Glutamatergic neuron (in vitro differentiated cells): ENCODE data around the gene MAN1A1. TPM values are rescaled to one million over a fixed set of nuclear protein-coding genes. Genes with fewer than 3 reads are reported as not detected.

ENCODE experiments used
- DNase-seq: peaks from one replicate; pipeline ENCODE4 v3.0.0; 2022
- H3K27ac Mint-ChIP-seq: one replicate; pipeline ENCODE4 v1.8.0; 2020; ENCODE audit warnings: mild to moderate bottlenecking, mixed read lengths, inconsistent platforms; ENCODE audit not compliant: unreplicated experiment
- H3K27me3 Mint-ChIP-seq: one replicate; pipeline ENCODE4 v1.8.0; 2020; ENCODE audit warnings: mild to moderate bottlenecking, moderate library complexity, mixed read lengths, inconsistent platforms; ENCODE audit not compliant: unreplicated experiment
- H3K36me3 Mint-ChIP-seq: one replicate; pipeline ENCODE4 v1.8.0; 2020; ENCODE audit warnings: mild to moderate bottlenecking, mixed read lengths, inconsistent platforms; ENCODE audit not compliant: unreplicated experiment
- H3K4me1 Mint-ChIP-seq: one replicate; pipeline ENCODE4 v1.8.0; 2020; ENCODE audit warnings: mild to moderate bottlenecking, low read depth, mixed read lengths, inconsistent platforms; ENCODE audit not compliant: unreplicated experiment
- H3K4me3 Mint-ChIP-seq: one replicate; pipeline ENCODE4 v1.8.0; 2020; ENCODE audit warnings: mild to moderate bottlenecking, mixed read lengths, inconsistent platforms; ENCODE audit not compliant: unreplicated experiment
- H3K9me3 Mint-ChIP-seq: one replicate; pipeline ENCODE4 v1.8.0; 2020; ENCODE audit warnings: mild to moderate bottlenecking, moderate library complexity, mixed read lengths, inconsistent platforms; ENCODE audit not compliant: unreplicated experiment
- total RNA-seq: library from RNA; stranded (reverse); fragmentation: NEBNext Ultra II Directional; extraction: Animal tissue kit (Norgen Biotek cat#: 25700); gene quantifications from one replicate; pipeline ENCODE4 v1.2.1, GENCODE V29; 2021; ENCODE audit not compliant: unreplicated experiment
- TF ChIP-seq, protein P1 (sequence below): fragments of 200-600 bp; sonication (generic); IDR thresholded peaks from one replicate; pipeline ENCODE4 v1.5.0; 2021; ENCODE audit not compliant: partially characterized antibody, unreplicated experiment

Gene MAN1A1
- total RNA-seq, 1 donor from 2014 or later: 10.5 TPM

DNA sequence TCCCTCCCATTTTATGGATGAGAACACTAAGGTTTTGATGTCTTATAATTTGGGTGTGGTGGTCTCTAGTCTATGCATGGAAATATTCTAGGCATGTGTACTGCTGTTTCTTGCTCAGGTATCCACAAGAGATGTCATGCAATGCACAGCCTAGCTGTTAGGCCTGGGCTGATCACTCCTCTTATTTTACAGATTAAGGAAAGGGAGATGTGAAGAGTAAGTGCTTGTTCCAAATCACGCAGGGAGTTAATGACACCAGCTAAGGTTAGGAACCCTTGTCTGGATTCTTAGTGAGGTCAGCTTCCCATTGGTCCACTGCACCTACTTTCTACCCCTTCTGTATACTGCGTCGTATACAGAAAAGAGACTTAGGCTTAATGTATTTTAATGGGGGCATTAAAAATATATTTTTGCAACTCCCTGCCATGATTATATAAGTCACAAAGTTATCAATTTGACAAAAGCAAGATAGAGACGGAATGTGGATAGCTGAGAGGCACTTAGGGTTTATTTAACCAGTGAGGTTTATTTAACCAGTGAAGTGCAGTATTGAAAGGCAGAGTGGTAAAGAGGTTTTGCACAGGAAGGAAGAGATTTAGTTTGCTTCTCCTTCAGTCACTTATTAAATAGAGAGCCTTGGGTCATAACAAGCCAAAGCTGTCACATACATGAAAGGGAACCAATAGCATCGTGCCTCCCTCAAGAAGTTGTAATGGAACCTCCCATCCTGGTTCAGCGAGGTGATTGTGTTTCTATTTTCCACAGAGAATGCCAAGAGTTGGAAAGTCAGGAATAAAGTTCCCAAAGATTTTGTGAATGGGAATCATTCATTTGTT, 176.1 kb downstream of the MAN1A1 start:
- DNase-seq: no peak
- H3K27me3 Mint-ChIP-seq: peaks cover 2% of the 10 kb centered on the region
- no peak overlapping the region for H3K27ac Mint-ChIP-seq
- no peaks in the 10 kb centered on the region for H3K36me3 Mint-ChIP-seq
- TF ChIP-seq, protein P1, sequence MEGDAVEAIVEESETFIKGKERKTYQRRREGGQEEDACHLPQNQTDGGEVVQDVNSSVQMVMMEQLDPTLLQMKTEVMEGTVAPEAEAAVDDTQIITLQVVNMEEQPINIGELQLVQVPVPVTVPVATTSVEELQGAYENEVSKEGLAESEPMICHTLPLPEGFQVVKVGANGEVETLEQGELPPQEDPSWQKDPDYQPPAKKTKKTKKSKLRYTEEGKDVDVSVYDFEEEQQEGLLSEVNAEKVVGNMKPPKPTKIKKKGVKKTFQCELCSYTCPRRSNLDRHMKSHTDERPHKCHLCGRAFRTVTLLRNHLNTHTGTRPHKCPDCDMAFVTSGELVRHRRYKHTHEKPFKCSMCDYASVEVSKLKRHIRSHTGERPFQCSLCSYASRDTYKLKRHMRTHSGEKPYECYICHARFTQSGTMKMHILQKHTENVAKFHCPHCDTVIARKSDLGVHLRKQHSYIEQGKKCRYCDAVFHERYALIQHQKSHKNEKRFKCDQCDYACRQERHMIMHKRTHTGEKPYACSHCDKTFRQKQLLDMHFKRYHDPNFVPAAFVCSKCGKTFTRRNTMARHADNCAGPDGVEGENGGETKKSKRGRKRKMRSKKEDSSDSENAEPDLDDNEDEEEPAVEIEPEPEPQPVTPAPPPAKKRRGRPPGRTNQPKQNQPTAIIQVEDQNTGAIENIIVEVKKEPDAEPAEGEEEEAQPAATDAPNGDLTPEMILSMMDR: no peak
- no peak overlapping the region for H3K4me3 Mint-ChIP-seq
- peaks cover 1% of the 10 kb centered on the region for H3K9me3 Mint-ChIP-seq
- H3K4me1 Mint-ChIP-seq: no peaks in the 10 kb centered on the region

DNA sequence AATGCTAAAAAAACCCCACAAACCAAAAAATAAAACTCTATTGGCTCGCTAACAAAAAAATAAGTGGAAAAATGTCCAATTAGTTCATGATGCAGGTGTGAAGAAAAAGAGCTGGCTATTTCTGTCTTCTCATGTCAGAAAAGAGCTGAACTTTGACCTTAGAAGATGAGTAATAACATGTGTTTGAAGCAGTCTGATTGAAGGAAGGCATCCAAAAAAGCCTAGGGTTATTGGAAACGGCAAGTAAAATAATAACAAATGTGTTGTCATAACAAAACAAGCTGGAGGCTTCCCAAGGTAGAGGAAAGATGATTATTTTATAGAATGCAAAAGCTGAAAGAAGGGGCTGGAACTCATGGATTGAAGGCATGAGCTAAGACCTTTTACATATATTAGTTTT, 176.7 kb downstream of the MAN1A1 start:
- Mint-ChIP-seq H3K4me1 (no peaks in the 10 kb centered on the region), H3K27me3 (peaks cover 2% of the 10 kb centered on the region), H3K4me3 (no peak overlapping the region), H3K36me3 (no peaks in the 10 kb centered on the region), H3K9me3 (peaks cover under 1% of the 10 kb centered on the region), H3K27ac (no peak overlapping the region)
- no peak for DNase-seq
- TF ChIP-seq, protein P1: no peak

DNA sequence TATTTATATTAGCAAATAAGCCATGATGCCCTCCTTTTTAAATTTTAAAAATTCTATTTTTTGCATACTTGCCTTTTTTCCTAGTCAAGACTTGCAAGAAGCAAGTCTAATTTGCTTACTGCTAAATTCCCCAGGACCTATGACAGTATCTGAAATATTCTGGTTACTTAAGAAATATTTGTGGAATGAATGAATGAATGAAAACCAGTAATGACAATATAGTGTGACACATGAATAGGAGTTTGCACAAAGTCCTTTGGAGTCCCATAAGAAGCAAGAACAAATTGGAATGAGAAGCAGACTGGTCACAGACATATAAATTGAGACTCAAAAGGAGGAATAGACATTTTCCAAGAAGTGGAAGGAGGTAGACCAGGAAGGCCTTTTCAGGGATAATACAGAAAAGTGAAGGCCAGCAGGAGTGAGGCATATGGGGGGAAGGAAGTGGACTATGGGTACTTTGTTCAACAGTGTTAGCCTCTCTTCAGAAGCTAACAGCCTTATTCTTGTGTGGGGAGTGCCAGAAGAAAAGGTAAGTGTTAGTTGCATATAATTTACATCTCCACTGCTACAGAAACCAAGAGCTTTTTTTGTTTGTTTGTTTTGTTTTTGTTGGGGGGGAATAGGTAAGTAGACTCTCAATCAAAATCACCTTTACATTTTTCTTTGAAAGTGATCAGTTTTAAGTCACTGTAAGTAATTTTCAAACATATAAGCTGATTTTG, 177.5 kb downstream of the MAN1A1 start:
- Mint-ChIP-seq H3K27me3 (peaks cover 2% of the 10 kb centered on the region), H3K36me3 (no peaks in the 10 kb centered on the region), H3K27ac (no peak overlapping the region), H3K4me3 (no peak overlapping the region), H3K9me3 (no peaks in the 10 kb centered on the region), H3K4me1 (no peaks in the 10 kb centered on the region)
- no peak for DNase-seq
- TF ChIP-seq, protein P1: no peak

DNA sequence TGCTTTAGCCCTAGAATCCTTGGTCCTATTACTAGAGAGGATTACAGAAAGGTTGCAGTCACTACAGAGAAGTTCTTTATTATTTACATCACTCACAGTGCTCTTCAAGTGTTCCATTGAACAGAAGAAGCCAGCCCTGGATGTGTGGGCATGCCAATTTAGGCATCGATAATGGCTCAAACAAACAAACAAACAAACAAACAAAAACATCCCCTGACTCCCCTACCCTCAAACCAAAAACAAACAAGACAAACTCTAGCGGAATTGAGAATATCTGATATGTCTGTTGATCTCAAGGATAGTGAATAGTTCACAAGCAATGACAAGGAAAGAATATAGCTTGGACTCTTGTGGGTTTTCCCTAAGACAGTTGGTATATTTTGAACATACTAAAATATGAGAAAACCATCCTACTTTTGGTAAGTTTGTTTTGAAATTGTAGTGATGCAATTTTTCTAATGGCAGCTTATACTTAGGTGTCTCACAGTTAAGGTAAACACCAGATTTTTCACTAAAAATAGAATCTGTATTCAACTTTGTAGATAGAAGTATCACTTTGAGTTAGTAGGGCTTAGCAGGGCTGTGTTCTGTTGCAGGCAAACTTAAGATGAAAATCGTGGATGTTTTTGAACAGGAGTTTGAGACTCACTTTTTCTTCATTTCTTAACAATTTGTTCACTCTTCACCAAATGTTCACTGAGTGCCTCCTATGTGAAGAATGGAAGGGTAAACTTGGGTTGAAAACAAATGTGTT, 178.3 kb downstream of the MAN1A1 start:
- no peaks in the 10 kb centered on the region for H3K4me1 Mint-ChIP-seq
- peaks cover 2% of the 10 kb centered on the region for H3K27me3 Mint-ChIP-seq
- no peak overlapping the region for H3K4me3 Mint-ChIP-seq
- H3K36me3 Mint-ChIP-seq: no peaks in the 10 kb centered on the region
- DNase-seq: no peak
- H3K27ac Mint-ChIP-seq: no peak overlapping the region
- TF ChIP-seq, protein P1: no peak
- H3K9me3 Mint-ChIP-seq: no peaks in the 10 kb centered on the region
